ENCODE data around the gene FUS. TPM values are rescaled to one million over a fixed set of nuclear protein-coding genes. Genes with fewer than 3 reads are reported as not detected.

FUS gene
- total RNA-seq, 2 donors from 2014 or later, result 63.9 to 141 TPM

- H3K36me3 ChIP-seq, result no peaks in the 10 kb centered on the region
- TF ChIP-seq, protein P1, sequence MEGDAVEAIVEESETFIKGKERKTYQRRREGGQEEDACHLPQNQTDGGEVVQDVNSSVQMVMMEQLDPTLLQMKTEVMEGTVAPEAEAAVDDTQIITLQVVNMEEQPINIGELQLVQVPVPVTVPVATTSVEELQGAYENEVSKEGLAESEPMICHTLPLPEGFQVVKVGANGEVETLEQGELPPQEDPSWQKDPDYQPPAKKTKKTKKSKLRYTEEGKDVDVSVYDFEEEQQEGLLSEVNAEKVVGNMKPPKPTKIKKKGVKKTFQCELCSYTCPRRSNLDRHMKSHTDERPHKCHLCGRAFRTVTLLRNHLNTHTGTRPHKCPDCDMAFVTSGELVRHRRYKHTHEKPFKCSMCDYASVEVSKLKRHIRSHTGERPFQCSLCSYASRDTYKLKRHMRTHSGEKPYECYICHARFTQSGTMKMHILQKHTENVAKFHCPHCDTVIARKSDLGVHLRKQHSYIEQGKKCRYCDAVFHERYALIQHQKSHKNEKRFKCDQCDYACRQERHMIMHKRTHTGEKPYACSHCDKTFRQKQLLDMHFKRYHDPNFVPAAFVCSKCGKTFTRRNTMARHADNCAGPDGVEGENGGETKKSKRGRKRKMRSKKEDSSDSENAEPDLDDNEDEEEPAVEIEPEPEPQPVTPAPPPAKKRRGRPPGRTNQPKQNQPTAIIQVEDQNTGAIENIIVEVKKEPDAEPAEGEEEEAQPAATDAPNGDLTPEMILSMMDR (IDR thresholded peaks at IDR 0.05), result no peak
- H3K27ac ChIP-seq, result peak within 1 kb of the TSS in 1 of 2 donors; percentile 16
- peaks cover 0 to 26% of the 10 kb centered on the region in 2 donors for H3K4me1 ChIP-seq (ENCODE audit: control insufficient read depth in 1 of 2, low read depth in 2 of 2)
- peak within 1 kb of the TSS; percentile 74 for H3K4me3 ChIP-seq
- DNase-seq (ENCODE audit: low spot score), result no peak
- H3K9me3 ChIP-seq, result no peaks in the 10 kb centered on the region
- no peaks in the 10 kb centered on the region for H3K27me3 ChIP-seq (replicated peaks; ENCODE audit: insufficient read depth)
- ATAC-seq (ENCODE audit: insufficient number of reproducible peaks, low FRiP score, low read depth), result peak; percentile 12
Observed at GRCh38 chr16:31202414-31203375, 22.8 kb downstream of the FUS start, which contains the start of gene PYCARD. Gene PYCARD, minus strand, starts transcription at chr16:31202760. Its CDS starts 70 bp downstream, at chr16:31202690.

- ATAC-seq (ENCODE audit: insufficient number of reproducible peaks, low FRiP score, low read depth) (no peak), DNase-seq (ENCODE audit: low spot score) (no peak)
- Histone ChIP-seq H3K27me3 (replicated peaks; ENCODE audit: insufficient read depth) (no peaks in the 10 kb centered on the region), H3K4me1 (ENCODE audit: control insufficient read depth in 1 of 2, low read depth in 2 of 2) (peaks cover 0 to 26% of the 10 kb centered on the region in 2 donors), H3K36me3 (no peaks in the 10 kb centered on the region), H3K27ac (no peak overlapping the region), H3K4me3 (no peak overlapping the region), H3K9me3 (no peaks in the 10 kb centered on the region)
- TF ChIP-seq, protein P1 (IDR thresholded peaks at IDR 0.05), result no peak
Observed at GRCh38 chr16:31204871-31205666, 25.1 kb downstream of the FUS start.

- Histone ChIP-seq H3K4me1 (ENCODE audit: control insufficient read depth in 1 of 2, low read depth in 2 of 2) (peaks cover 0 to 16% of the 10 kb centered on the region in 2 donors), H3K27me3 (replicated peaks; ENCODE audit: insufficient read depth) (no peaks in the 10 kb centered on the region), H3K27ac (no peak overlapping the region), H3K4me3 (no peak overlapping the region), H3K9me3 (no peaks in the 10 kb centered on the region), H3K36me3 (no peaks in the 10 kb centered on the region)
- TF ChIP-seq, protein P1 (IDR thresholded peaks at IDR 0.05), result no peak
- ATAC-seq (ENCODE audit: insufficient number of reproducible peaks, low FRiP score, low read depth), result no peak
- no peak for DNase-seq (ENCODE audit: low spot score)
Observed at GRCh38 chr16:31206776-31207175, 26.8 kb downstream of the FUS start.

GRCh38 chr16:31213342-31213741 is 33.4 kb downstream of the FUS start:
- Histone ChIP-seq H3K9me3 (no peaks in the 10 kb centered on the region), H3K27ac (no peak overlapping the region), H3K4me1 (ENCODE audit: control insufficient read depth in 1 of 2, low read depth in 2 of 2) (peaks cover 16 to 27% of the 10 kb centered on the region in 2 donors), H3K4me3 (no peak overlapping the region), H3K27me3 (replicated peaks; ENCODE audit: insufficient read depth) (no peaks in the 10 kb centered on the region), H3K36me3 (no peaks in the 10 kb centered on the region)
- DNase-seq (ENCODE audit: low spot score), result no peak
- TF ChIP-seq, protein P1 (IDR thresholded peaks at IDR 0.05), result no peak
- no peak for ATAC-seq (ENCODE audit: insufficient number of reproducible peaks, low FRiP score, low read depth)
